ENCODE data around the gene DNAJC1.
"Not testable (repeated sequence)": the region's sequence is repeated elsewhere in the genome, so short reads cannot be mapped to it uniquely, and the experiment has no call there.

Gene DNAJC1

GRCh38 chr10:21720090-21720489 is 283.4 kb downstream of the DNAJC1 start:
- Histone ChIP-seq H3K4me3 (ENCODE audit: control insufficient read depth in 1 of 7, extremely low read depth in 1 of 7, insufficient read depth in 4 of 7, low read depth in 2 of 7, low read length in 6 of 7) (no peak overlapping the region), H3K27ac (ENCODE audit: insufficient read depth in 1 of 2, low read depth in 1 of 2, low read length in 2 of 2, poor library complexity in 1 of 2, severe bottlenecking in 2 of 2) (no peak overlapping the region), H3K9me3 (ENCODE audit: control extremely low read depth in 1 of 5, control insufficient read depth in 4 of 5, insufficient read depth in 2 of 5, low read depth in 1 of 5, low read length in 4 of 5) (no peaks in the 10 kb centered on the region), H3K4me1 (ENCODE audit: control extremely low read depth in 1 of 4, control insufficient read depth in 4 of 4, insufficient read depth in 4 of 4, low read length in 3 of 4) (peaks cover 1 to 18% (median 9%) of the 10 kb centered on the region in 4 experiments), H3K36me3 (ENCODE audit: control insufficient read depth in 4 of 4, insufficient read depth in 4 of 4, low read length in 3 of 4) (peaks cover 3 to 25% (median 14%) of the 10 kb centered on the region in 4 experiments), H3K27me3 (replicated peaks in 2 of 5; ENCODE audit: control insufficient read depth in 4 of 5, insufficient read depth in 5 of 5, low read length in 4 of 5) (no peaks in the 10 kb centered on the region)
- 100% methylated on average over 1 of the region's 3 CpGs for WGBS (ENCODE audit: insufficient coverage)
- ChIA-PET POLR2A (no interaction called here), CTCF (interaction anchor here (1.3 to 1.8 kb wide), 3 partner anchors 10 to 31 kb away, joined by 4 to 5 read pairs (median 4); no protein-coding TSS in a partner anchor)
- DNase-seq = no peak

GRCh38 chr10:21719502-21719901 is 284.0 kb downstream of the DNAJC1 start:
- no peak overlapping the region for H3K27ac ChIP-seq (ENCODE audit: insufficient read depth in 1 of 2, low read depth in 1 of 2, low read length in 2 of 2, poor library complexity in 1 of 2, severe bottlenecking in 2 of 2)
- peaks cover 0 to 12% (median 3%) of the 10 kb centered on the region in 4 experiments for H3K4me1 ChIP-seq (ENCODE audit: control extremely low read depth in 1 of 4, control insufficient read depth in 4 of 4, insufficient read depth in 4 of 4, low read length in 3 of 4)
- peaks cover 3 to 30% (median 17%) of the 10 kb centered on the region in 4 experiments for H3K36me3 ChIP-seq (ENCODE audit: control insufficient read depth in 4 of 4, insufficient read depth in 4 of 4, low read length in 3 of 4)
- WGBS (ENCODE audit: insufficient coverage) = no CpG with 5 or more reads among the region's 1 CpG
- H3K27me3 ChIP-seq (replicated peaks in 2 of 5; ENCODE audit: control insufficient read depth in 4 of 5, insufficient read depth in 5 of 5, low read length in 4 of 5) = no peaks in the 10 kb centered on the region
- H3K4me3 ChIP-seq (ENCODE audit: control insufficient read depth in 1 of 7, extremely low read depth in 1 of 7, insufficient read depth in 4 of 7, low read depth in 2 of 7, low read length in 6 of 7) = no peak overlapping the region
- no peak for DNase-seq
- ChIA-PET POLR2A (no interaction called here), CTCF (interaction anchor here (1.3 to 1.8 kb wide), 2 partner anchors 19 to 30 kb away, joined by 4 to 5 read pairs; no protein-coding TSS in a partner anchor)
- H3K9me3 ChIP-seq (ENCODE audit: control extremely low read depth in 1 of 5, control insufficient read depth in 4 of 5, insufficient read depth in 2 of 5, low read depth in 1 of 5, low read length in 4 of 5) = no peaks in the 10 kb centered on the region

- CTCF ChIA-PET; POLR2A ChIA-PET; H3K4me3 ChIP-seq (ENCODE audit: control insufficient read depth in 1 of 7, extremely low read depth in 1 of 7, insufficient read depth in 4 of 7, low read depth in 2 of 7, low read length in 6 of 7); H3K27me3 ChIP-seq (replicated peaks in 2 of 5; ENCODE audit: control insufficient read depth in 4 of 5, insufficient read depth in 5 of 5, low read length in 4 of 5); DNase-seq; H3K9me3 ChIP-seq (ENCODE audit: control extremely low read depth in 1 of 5, control insufficient read depth in 4 of 5, insufficient read depth in 2 of 5, low read depth in 1 of 5, low read length in 4 of 5); H3K27ac ChIP-seq (ENCODE audit: insufficient read depth in 1 of 2, low read depth in 1 of 2, low read length in 2 of 2, poor library complexity in 1 of 2, severe bottlenecking in 2 of 2); H3K4me1 ChIP-seq (ENCODE audit: control extremely low read depth in 1 of 4, control insufficient read depth in 4 of 4, insufficient read depth in 4 of 4, low read length in 3 of 4): not testable (repeated sequence)
- WGBS (ENCODE audit: insufficient coverage) = 86% methylated on average over 1 of the region's 3 CpGs
- peaks cover 6 to 37% (median 22%) of the 10 kb centered on the region in 4 experiments for H3K36me3 ChIP-seq (ENCODE audit: control insufficient read depth in 4 of 4, insufficient read depth in 4 of 4, low read length in 3 of 4)
These were observed 286.0 kb downstream of the DNAJC1 start for GRCh38 chr10:21717437-21718054.

- WGBS (ENCODE audit: insufficient coverage) = no CpG with 5 or more reads among the region's 2 CpGs
- DNase-seq = peak in 1 of 3 donors; percentile 15
- CTCF ChIA-PET = interaction anchor here (1.3 kb wide), 1 partner anchor 10 kb away, joined by 3 read pairs; no protein-coding TSS in a partner anchor
These were observed 287.9 kb downstream of the DNAJC1 start for GRCh38 chr10:21715531-21716195.

GRCh38 chr10:21712975-21713374 is 290.6 kb downstream of the DNAJC1 start:
- Histone ChIP-seq H3K4me3 (ENCODE audit: control insufficient read depth in 1 of 7, extremely low read depth in 1 of 7, insufficient read depth in 4 of 7, low read depth in 2 of 7, low read length in 6 of 7) (no peak overlapping the region), H3K4me1 (ENCODE audit: control extremely low read depth in 1 of 4, control insufficient read depth in 4 of 4, insufficient read depth in 4 of 4, low read length in 3 of 4) (no peaks in the 10 kb centered on the region), H3K27ac (ENCODE audit: insufficient read depth in 1 of 2, low read depth in 1 of 2, low read length in 2 of 2, poor library complexity in 1 of 2, severe bottlenecking in 2 of 2) (no peak overlapping the region), H3K27me3 (replicated peaks in 2 of 5; ENCODE audit: control insufficient read depth in 4 of 5, insufficient read depth in 5 of 5, low read length in 4 of 5) (no peaks in the 10 kb centered on the region), H3K36me3 (ENCODE audit: control insufficient read depth in 4 of 4, insufficient read depth in 4 of 4, low read length in 3 of 4) (peaks cover 0 to 38% (median 22%) of the 10 kb centered on the region in 4 experiments), H3K9me3 (ENCODE audit: control extremely low read depth in 1 of 5, control insufficient read depth in 4 of 5, insufficient read depth in 2 of 5, low read depth in 1 of 5, low read length in 4 of 5) (no peaks in the 10 kb centered on the region)
- WGBS (ENCODE audit: insufficient coverage) = 100% methylated on average over 4 of the region's 4 CpGs
- no peak for DNase-seq
- CTCF ChIA-PET = interaction anchor here (0.6 to 1.2 kb wide), 3 partner anchors 11 to 21 kb away, joined by 3 to 5 read pairs (median 4); no protein-coding TSS in a partner anchor
- POLR2A ChIA-PET = no interaction called here

More at GRCh38 chr10:21715531-21716195, 287.9 kb downstream of the DNAJC1 start:
- Histone ChIP-seq H3K27me3 (replicated peaks in 2 of 5; ENCODE audit: control insufficient read depth in 4 of 5, insufficient read depth in 5 of 5, low read length in 4 of 5) (no peaks in the 10 kb centered on the region), H3K4me1 (ENCODE audit: control extremely low read depth in 1 of 4, control insufficient read depth in 4 of 4, insufficient read depth in 4 of 4, low read length in 3 of 4) (no peaks in the 10 kb centered on the region), H3K9me3 (ENCODE audit: control extremely low read depth in 1 of 5, control insufficient read depth in 4 of 5, insufficient read depth in 2 of 5, low read depth in 1 of 5, low read length in 4 of 5) (no peaks in the 10 kb centered on the region), H3K36me3 (ENCODE audit: control insufficient read depth in 4 of 4, insufficient read depth in 4 of 4, low read length in 3 of 4) (peaks cover 2 to 39% (median 24%) of the 10 kb centered on the region in 4 experiments), H3K27ac (ENCODE audit: insufficient read depth in 1 of 2, low read depth in 1 of 2, low read length in 2 of 2, poor library complexity in 1 of 2, severe bottlenecking in 2 of 2) (no peak overlapping the region), H3K4me3 (ENCODE audit: control insufficient read depth in 1 of 7, extremely low read depth in 1 of 7, insufficient read depth in 4 of 7, low read depth in 2 of 7, low read length in 6 of 7) (no peak overlapping the region)
- POLR2A ChIA-PET = no interaction called here

- 100% methylated on average over 2 of the region's 3 CpGs for WGBS (ENCODE audit: insufficient coverage)
- Histone ChIP-seq H3K4me3 (ENCODE audit: control insufficient read depth in 1 of 7, extremely low read depth in 1 of 7, insufficient read depth in 4 of 7, low read depth in 2 of 7, low read length in 6 of 7) (no peak overlapping the region), H3K9me3 (ENCODE audit: control extremely low read depth in 1 of 5, control insufficient read depth in 4 of 5, insufficient read depth in 2 of 5, low read depth in 1 of 5, low read length in 4 of 5) (no peaks in the 10 kb centered on the region), H3K36me3 (ENCODE audit: control insufficient read depth in 4 of 4, insufficient read depth in 4 of 4, low read length in 3 of 4) (peaks cover 8 to 25% (median 14%) of the 10 kb centered on the region in 4 experiments), H3K4me1 (ENCODE audit: control extremely low read depth in 1 of 4, control insufficient read depth in 4 of 4, insufficient read depth in 4 of 4, low read length in 3 of 4) (peaks cover 0 to 8% (median 3%) of the 10 kb centered on the region in 4 experiments), H3K27me3 (replicated peaks in 2 of 5; ENCODE audit: control insufficient read depth in 4 of 5, insufficient read depth in 5 of 5, low read length in 4 of 5) (no peaks in the 10 kb centered on the region), H3K27ac (ENCODE audit: insufficient read depth in 1 of 2, low read depth in 1 of 2, low read length in 2 of 2, poor library complexity in 1 of 2, severe bottlenecking in 2 of 2) (no peak overlapping the region)
- POLR2A ChIA-PET = no interaction called here
- DNase-seq = no peak
- CTCF ChIA-PET = interaction anchor here (1.2 kb wide), 1 partner anchor 22 kb away, joined by 3 read pairs; no protein-coding TSS in a partner anchor
These were observed 296.0 kb downstream of the DNAJC1 start for GRCh38 chr10:21707498-21707897.
